ENCODE data around the gene C9orf78.

DNA sequence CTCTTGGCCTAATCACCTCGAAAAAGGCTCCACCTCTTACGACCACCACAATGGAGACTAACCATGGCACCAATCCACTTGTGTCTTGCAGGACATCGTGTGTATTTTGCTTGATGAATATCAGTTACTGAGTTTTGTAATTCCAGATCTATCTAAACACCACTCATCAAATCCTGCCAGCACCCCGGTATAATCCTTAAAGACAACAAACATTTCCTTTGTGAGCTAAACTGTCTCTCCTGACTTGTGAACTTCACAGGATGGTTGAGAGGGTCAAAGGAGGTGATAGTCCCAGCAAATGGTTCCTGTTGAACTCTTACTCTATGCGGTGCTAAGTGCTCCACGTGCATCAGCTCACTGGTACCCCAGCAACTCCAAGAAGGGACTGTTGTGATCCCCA lies 36.1 kb downstream of the C9orf78 start:
- TF ChIP-seq, protein P1, sequence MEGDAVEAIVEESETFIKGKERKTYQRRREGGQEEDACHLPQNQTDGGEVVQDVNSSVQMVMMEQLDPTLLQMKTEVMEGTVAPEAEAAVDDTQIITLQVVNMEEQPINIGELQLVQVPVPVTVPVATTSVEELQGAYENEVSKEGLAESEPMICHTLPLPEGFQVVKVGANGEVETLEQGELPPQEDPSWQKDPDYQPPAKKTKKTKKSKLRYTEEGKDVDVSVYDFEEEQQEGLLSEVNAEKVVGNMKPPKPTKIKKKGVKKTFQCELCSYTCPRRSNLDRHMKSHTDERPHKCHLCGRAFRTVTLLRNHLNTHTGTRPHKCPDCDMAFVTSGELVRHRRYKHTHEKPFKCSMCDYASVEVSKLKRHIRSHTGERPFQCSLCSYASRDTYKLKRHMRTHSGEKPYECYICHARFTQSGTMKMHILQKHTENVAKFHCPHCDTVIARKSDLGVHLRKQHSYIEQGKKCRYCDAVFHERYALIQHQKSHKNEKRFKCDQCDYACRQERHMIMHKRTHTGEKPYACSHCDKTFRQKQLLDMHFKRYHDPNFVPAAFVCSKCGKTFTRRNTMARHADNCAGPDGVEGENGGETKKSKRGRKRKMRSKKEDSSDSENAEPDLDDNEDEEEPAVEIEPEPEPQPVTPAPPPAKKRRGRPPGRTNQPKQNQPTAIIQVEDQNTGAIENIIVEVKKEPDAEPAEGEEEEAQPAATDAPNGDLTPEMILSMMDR (IDR thresholded peaks at IDR 0.05): no peak
- TF ChIP-seq POLR2A (IDR thresholded peaks at IDR 0.05): no peak
